ENCODE measurements around the gene OSBPL9.

GRCh38 chr1:51576085-51576444 is 40.8 kb upstream of the OSBPL9 start:
- TF ChIP-seq, protein P1, sequence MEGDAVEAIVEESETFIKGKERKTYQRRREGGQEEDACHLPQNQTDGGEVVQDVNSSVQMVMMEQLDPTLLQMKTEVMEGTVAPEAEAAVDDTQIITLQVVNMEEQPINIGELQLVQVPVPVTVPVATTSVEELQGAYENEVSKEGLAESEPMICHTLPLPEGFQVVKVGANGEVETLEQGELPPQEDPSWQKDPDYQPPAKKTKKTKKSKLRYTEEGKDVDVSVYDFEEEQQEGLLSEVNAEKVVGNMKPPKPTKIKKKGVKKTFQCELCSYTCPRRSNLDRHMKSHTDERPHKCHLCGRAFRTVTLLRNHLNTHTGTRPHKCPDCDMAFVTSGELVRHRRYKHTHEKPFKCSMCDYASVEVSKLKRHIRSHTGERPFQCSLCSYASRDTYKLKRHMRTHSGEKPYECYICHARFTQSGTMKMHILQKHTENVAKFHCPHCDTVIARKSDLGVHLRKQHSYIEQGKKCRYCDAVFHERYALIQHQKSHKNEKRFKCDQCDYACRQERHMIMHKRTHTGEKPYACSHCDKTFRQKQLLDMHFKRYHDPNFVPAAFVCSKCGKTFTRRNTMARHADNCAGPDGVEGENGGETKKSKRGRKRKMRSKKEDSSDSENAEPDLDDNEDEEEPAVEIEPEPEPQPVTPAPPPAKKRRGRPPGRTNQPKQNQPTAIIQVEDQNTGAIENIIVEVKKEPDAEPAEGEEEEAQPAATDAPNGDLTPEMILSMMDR (IDR thresholded peaks at IDR 0.05): no peak
- TF ChIP-seq POLR2A (IDR thresholded peaks at IDR 0.05): no peak
- no peak for TF ChIP-seq EP300 (IDR thresholded peaks at IDR 0.05)
